K562 (cell line): ENCODE results near the gene NXF1. TPM values are rescaled to one million over a fixed set of nuclear protein-coding genes. Genes with fewer than 3 reads are reported as not detected.

Source experiments
- ATF4 ChIP-seq: fragments of 450-650 bp; formaldehyde crosslinking; IDR thresholded peaks from 2 replicates; pipeline ENCODE4 v1.4.0; 2022; ENCODE audit warnings: mild to moderate bottlenecking, moderate library complexity
- BCLAF1 ChIP-seq, 2 experiments: fragments of 450-650 bp in 1 of 2; IDR thresholded peaks; 2 replicates each; pipeline ENCODE4 v1.6.1; 2011 to 2017; ENCODE audit warnings: low read depth in 2 of 2, antibody characterized with exemption in 1 of 2, borderline replicate concordance in 1 of 2, low read length in 1 of 2, mild to moderate bottlenecking in 1 of 2, mixed read lengths in 1 of 2; ENCODE audit not compliant: control insufficient read depth in 1 of 2
- ETS1 ChIP-seq: conservative IDR thresholded peaks from 2 replicates; pipeline ENCODE4 v1.6.1; 2011; ENCODE audit warnings: low read depth, mild to moderate bottlenecking, low read length; ENCODE audit not compliant: control insufficient read depth
- MTA3 ChIP-seq: fragments of 450-650 bp; formaldehyde crosslinking; IDR thresholded peaks from 2 replicates; pipeline ENCODE4 v1.6.1; 2017; ENCODE audit warnings: mild to moderate bottlenecking, borderline replicate concordance
- RBBP5 ChIP-seq: fragments of 200-600 bp; sonication (generic); IDR thresholded peaks from 2 replicates; pipeline ENCODE4 v1.6.1; 2012; ENCODE audit warnings: borderline replicate concordance, mild to moderate bottlenecking, low read length, control low read depth, inconsistent platforms; ENCODE audit not compliant: insufficient read depth, poor library complexity, severe bottlenecking
- RBM17 ChIP-seq: fragments of 200-400 bp; formaldehyde crosslinking; IDR thresholded peaks from 2 replicates; pipeline ENCODE4 v1.6.1; 2017; ENCODE audit warnings: low read depth, mild to moderate bottlenecking, low read length, borderline replicate concordance
- RCOR1 ChIP-seq, 2 experiments: IDR thresholded peaks; 2 replicates each; pipeline ENCODE4 v1.6.1; 2012; ENCODE audit warnings: low read depth in 2 of 2, low read length in 2 of 2, borderline replicate concordance in 1 of 2, improper control_type of control experiment in 1 of 2
- TEAD1 ChIP-seq, 2 experiments: fragments of 450-650 bp in 1 of 2; sonication (generic) in 1 of 2; formaldehyde crosslinking; IDR thresholded peaks; 2 replicates each; pipeline versions ENCODE4 v1.4.0 to v1.8.0; 2020 to 2022; ENCODE audit warnings: mild to moderate bottlenecking in 2 of 2, missing genetic modification reagents in 1 of 2
- THAP12 ChIP-seq: fragments of 250-450 bp; sonication (Bioruptor Pico); IDR thresholded peaks from 2 replicates; pipeline ENCODE4 v1.9.0; 2021; ENCODE audit warnings: mild to moderate bottlenecking, inconsistent platforms
- ZNF696 ChIP-seq: fragments of 250-450 bp; sonication (Bioruptor Pico); conservative IDR thresholded peaks from 2 replicates; pipeline ENCODE4 v1.4.0; 2020; ENCODE audit warnings: mild to moderate bottlenecking, moderate library complexity
- polyA plus RNA-seq, 8 experiments: library from polyadenylated mRNA; depleted of rRNA in 4 of 8; stranded (reverse) in 5 of 8; unstranded in 3 of 8; fragments of >200 nt; fragmentation: Nextera tagmentation in 2 of 8; fragmentation: Illumina TruSeq in 1 of 8; extraction: Ambion mirVana in 2 of 8; extraction: Trizol in 1 of 8; gene quantifications; 2 replicates each; pipeline versions ENCODE4 v1.2.1 to v1.2.3, GENCODE V29; 2011 to 2014; ENCODE audit warnings: inconsistent platforms in 1 of 8, missing spikeins in 1 of 8
- total RNA-seq, 7 experiments: library from RNA; depleted of rRNA in 6 of 7; stranded (reverse); fragments of >200 nt in 6 of 7; fragmentation: Illumina TruSeq in 2 of 7; extraction: Trizol in 2 of 7; gene quantifications; 2 replicates each; pipeline versions ENCODE4 v1.2.1 to v1.2.3, GENCODE V29; 2011 to 2021; ENCODE audit warnings: low replicate concordance in 1 of 7

NXF1 gene
- total and polyA plus RNA-seq, 9 of the 15 experiments (the other 6 are each of a cell fraction or from before 2014, with no cell fraction given): 18.1 to 98.3 (median 35.8) TPM

- TF ChIP-seq BCLAF1 (IDR thresholded peaks at IDR 0.05; ENCODE audit: borderline replicate concordance in 1 of 2, control insufficient read depth in 1 of 2, low read depth in 2 of 2, low read length in 1 of 2) (0 out of 4 replicates have a peak, but pooled peaks of 1 of the 2 experiments have one; percentile 11), RCOR1 (IDR thresholded peaks at IDR 0.05; ENCODE audit: borderline replicate concordance in 1 of 2, low read depth in 2 of 2, low read length in 2 of 2) (peak in 1 of 2 experiments; percentile 18; a peak in 2 of 4 replicates), RBBP5 (peak; percentile 96), THAP12 (CRISPR knock-in tag) (peak; percentile 55; the same call in 1 of the 2 replicates), ATF4 (CRISPR knock-in tag) (0 out of 2 replicates have a peak, but pooled peaks have one; percentile 15), MTA3 (peak; percentile 50; the same call in 1 of the 2 replicates), ZNF696 (no peak), ETS1 (peak; percentile 98), RBM17 (no peak), TEAD1 (CRISPR knock-in tag; IDR thresholded peaks at IDR 0.05) (peak in 1 of 2 experiments; percentile 77; a peak in 1 of 4 replicates)
Measured at GRCh38 chr11:62839050-62839945, 34.1 kb upstream of the NXF1 start, which contains the start of gene WDR74 (continued).
